ENCODE results near the gene SBNO2. TPM values are rescaled to one million over a fixed set of nuclear protein-coding genes. Genes with fewer than 3 reads are reported as not detected.
A peak's percentile ranks its signal among the peaks of the same experiment; 100 is the strongest.

SBNO2 gene
- total and polyA plus RNA-seq, 9 of the 15 experiments (the other 6 are each of a cell fraction or from before 2014, with no cell fraction given) = 0.01 to 46.2 (median 6.7) TPM

DNA sequence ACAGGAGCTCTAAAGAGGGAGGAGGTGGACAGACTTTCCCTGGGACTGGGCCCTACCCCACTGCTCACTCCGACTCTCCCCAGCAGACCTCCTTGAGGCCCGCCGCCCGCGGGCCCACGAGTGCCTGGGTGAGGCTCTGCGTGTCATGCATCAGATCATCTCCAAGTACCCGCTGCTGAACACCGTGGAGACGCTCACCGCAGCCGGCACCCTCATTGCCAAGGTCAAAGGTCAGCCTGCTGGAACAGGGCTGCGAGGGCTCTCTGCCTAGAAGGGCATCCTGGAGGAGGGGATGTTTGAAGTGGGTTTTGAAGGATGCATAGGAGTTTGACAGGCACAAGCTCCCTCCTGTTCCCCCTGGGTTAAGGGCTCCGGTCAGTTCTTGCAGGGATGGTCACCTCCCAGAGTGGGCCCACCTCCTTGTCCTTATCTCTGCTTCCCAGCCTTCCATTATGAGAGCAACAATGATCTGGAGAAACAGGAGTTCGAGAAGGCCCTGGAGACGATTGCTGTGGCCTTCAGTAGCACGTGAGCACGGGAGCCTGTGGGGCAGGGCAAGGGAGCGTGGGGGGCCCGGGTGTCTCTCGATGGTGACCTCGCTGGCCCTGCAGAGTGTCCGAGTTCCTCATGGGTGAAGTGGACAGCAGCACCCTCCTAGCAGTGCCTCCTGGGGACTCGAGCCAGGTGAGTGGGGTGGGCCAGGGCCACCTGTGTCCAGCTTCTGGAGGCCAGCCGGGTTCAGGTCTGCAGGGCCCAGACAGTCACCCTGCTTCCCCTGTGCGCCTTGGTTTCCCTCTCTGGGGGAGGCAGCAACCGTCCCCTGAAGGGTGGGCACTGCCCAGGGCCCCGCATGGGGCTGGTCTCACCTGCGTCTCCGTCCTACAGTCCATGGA, 100.8 kb downstream of the SBNO2 start (continued):
- peak in 1 of 2 experiments; percentile 50 for TF ChIP-seq E2F6 (IDR thresholded peaks at IDR 0.05; ENCODE audit: borderline replicate concordance in 1 of 2, extremely low read depth in 1 of 2, insufficient read depth in 1 of 2, insufficient read length in 1 of 2, low read depth in 1 of 2, low read length in 1 of 2, poor library complexity in 1 of 2, severe bottlenecking in 1 of 2)
- no peak for TF ChIP-seq ZBTB8A (IDR thresholded peaks at IDR 0.05; ENCODE audit: partially characterized antibody)
- no peak for TF ChIP-seq CREBBP (IDR thresholded peaks at IDR 0.05; ENCODE audit: low read depth, low read length)
- TF ChIP-seq L3MBTL2 (IDR thresholded peaks at IDR 0.05) = peak; percentile 75
- TF ChIP-seq, protein P1, sequence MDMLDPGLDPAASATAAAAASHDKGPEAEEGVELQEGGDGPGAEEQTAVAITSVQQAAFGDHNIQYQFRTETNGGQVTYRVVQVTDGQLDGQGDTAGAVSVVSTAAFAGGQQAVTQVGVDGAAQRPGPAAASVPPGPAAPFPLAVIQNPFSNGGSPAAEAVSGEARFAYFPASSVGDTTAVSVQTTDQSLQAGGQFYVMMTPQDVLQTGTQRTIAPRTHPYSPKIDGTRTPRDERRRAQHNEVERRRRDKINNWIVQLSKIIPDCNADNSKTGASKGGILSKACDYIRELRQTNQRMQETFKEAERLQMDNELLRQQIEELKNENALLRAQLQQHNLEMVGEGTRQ (CRISPR knock-in tag; IDR thresholded peaks at IDR 0.05) = peak; percentile 35; the same call in 1 of the 2 replicates
- TF ChIP-seq IRF1 (CRISPR knock-in tag; IDR thresholded peaks at IDR 0.05; ENCODE audit: borderline replicate concordance) = no peak
- no peak for TF ChIP-seq NFE2L1 (tag; IDR thresholded peaks at IDR 0.05; ENCODE audit: borderline replicate concordance, low read depth)
- TF ChIP-seq CEBPB (tag; IDR thresholded peaks at IDR 0.05) = no peak
- TF ChIP-seq CBX8 (IDR thresholded peaks at IDR 0.05; ENCODE audit: borderline replicate concordance, extremely low read depth, low read depth, low read length, poor library complexity, severe bottlenecking) = no peak
- TF ChIP-seq CBX1 (IDR thresholded peaks at IDR 0.05; ENCODE audit: low read depth) = no peak
- TF ChIP-seq AFF4 (CRISPR knock-in tag; IDR thresholded peaks at IDR 0.05) = no peak
- no peak for TF ChIP-seq PHTF2 (CRISPR knock-in tag; IDR thresholded peaks at IDR 0.05)
- no peak for TF ChIP-seq JUNB (CRISPR knock-in tag; conservative IDR thresholded peaks at IDR 0.05)
- no peak for TF ChIP-seq SMAD3 (CRISPR knock-in tag; conservative IDR thresholded peaks at IDR 0.05)
- no peak for TF ChIP-seq EZH2 (IDR thresholded peaks at IDR 0.05; ENCODE audit: borderline replicate concordance, low read depth, low read length)
- TF ChIP-seq MCM3 (IDR thresholded peaks at IDR 0.05) = no peak
- no peak for TF ChIP-seq HCFC1 (IDR thresholded peaks at IDR 0.05; ENCODE audit: low read depth, low read length)
- TF ChIP-seq ERF (CRISPR knock-in tag; IDR thresholded peaks at IDR 0.05) = no peak
- TF ChIP-seq SP2 (IDR thresholded peaks at IDR 0.05; ENCODE audit: extremely low read depth, low read depth, low read length, poor library complexity, severe bottlenecking) = no peak
- no peak for TF ChIP-seq HSF4 (CRISPR knock-in tag; IDR thresholded peaks at IDR 0.05; ENCODE audit: borderline replicate concordance)
